ENCODE data around the gene PDCD4.

DNA sequence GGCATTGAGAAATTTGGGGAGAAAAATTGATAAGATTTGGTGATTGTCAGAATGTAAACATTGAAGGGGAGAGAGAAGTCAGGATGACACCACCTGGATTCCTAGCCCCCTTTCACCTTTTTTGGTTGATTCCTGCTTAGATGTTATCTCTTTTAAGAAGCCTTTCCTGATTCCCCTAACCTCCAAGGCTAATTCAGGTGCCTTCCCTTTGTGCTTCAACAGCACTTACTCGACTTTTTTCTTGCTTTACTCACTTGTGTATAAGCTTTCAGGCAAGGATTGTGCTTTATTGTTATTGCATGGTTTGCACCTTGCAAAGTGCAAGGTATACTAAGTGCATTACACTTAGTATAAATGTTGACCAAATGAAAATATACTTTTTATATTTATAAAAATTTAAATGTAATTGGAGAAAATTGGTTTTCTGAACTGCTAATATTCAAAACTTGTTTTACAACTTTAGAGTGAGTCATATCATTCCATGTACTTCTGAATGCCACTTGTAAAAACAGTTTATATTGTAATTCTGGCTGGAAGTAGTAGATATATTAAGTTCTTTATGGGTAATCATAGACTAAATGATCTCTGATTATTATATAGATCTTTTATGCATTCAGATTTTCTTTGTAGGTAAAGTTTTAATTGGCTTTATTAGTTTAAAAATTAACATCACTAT is 60.9 kb downstream of the PDCD4 start:
- TF ChIP-seq POLR2AphosphoS5 (IDR thresholded peaks at IDR 0.05; ENCODE audit: insufficient read depth, low read depth, low read length): no peak
- TF ChIP-seq, protein P1, sequence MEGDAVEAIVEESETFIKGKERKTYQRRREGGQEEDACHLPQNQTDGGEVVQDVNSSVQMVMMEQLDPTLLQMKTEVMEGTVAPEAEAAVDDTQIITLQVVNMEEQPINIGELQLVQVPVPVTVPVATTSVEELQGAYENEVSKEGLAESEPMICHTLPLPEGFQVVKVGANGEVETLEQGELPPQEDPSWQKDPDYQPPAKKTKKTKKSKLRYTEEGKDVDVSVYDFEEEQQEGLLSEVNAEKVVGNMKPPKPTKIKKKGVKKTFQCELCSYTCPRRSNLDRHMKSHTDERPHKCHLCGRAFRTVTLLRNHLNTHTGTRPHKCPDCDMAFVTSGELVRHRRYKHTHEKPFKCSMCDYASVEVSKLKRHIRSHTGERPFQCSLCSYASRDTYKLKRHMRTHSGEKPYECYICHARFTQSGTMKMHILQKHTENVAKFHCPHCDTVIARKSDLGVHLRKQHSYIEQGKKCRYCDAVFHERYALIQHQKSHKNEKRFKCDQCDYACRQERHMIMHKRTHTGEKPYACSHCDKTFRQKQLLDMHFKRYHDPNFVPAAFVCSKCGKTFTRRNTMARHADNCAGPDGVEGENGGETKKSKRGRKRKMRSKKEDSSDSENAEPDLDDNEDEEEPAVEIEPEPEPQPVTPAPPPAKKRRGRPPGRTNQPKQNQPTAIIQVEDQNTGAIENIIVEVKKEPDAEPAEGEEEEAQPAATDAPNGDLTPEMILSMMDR (IDR thresholded peaks at IDR 0.05; ENCODE audit: extremely low read depth in 1 of 2, insufficient read depth in 1 of 2, low read depth in 1 of 2, low read length in 2 of 2): no peak
- no peak for TF ChIP-seq POLR2A (IDR thresholded peaks at IDR 0.05; ENCODE audit: low read depth, low read length)

Data from endothelial cell of umbilical vein (primary cell).